A673 (cell line): Measurements from ENCODE around the gene AURKAIP1. TPM values are rescaled to one million over a fixed set of nuclear protein-coding genes. Genes with fewer than 3 reads are reported as not detected.

Experiments
- BruUV-seq: library from RNA; stranded (reverse); fragments of 400-500 nt; replicated peaks from 2 replicates; lab custom pipeline; 2021; lab: Mats Ljungman, UMichigan
- CTCF ChIA-PET: fragments of 300-600 bp; sonication (Branson Sonifier 250); formaldehyde crosslinking; loops from one replicate; lab custom pipeline; 2022; ENCODE audit warnings: antibody characterized with exemption; lab: Charles Lee
- POLR2A ChIA-PET: fragments of 300-600 bp; sonication (Branson Sonifier 250); formaldehyde crosslinking; loops from one replicate; lab custom pipeline; 2022; ENCODE audit warnings: antibody characterized with exemption; ENCODE audit not compliant: low non-redundant PET; lab: Charles Lee
- DNase-seq: peaks from one replicate; pipeline ENCODE4 v3.0.0-alpha.2; 2015; ENCODE audit warnings: low spot score
- H3K27ac ChIP-seq: fragments of 200-600 bp; sonication (generic); 2 replicates; pipeline ENCODE4 v1.5.1; 2016; ENCODE audit warnings: mixed run types, low read depth, mild to moderate bottlenecking, mixed read lengths, antibody characterized with exemption, low read length; ENCODE audit not compliant: poor library complexity, severe bottlenecking
- H3K27me3 ChIP-seq: fragments of 200-600 bp; sonication (generic); replicated peaks from 2 replicates; pipeline ENCODE4 v1.6.1; 2017; ENCODE audit warnings: mixed run types, low read depth, mild to moderate bottlenecking, mixed read lengths, antibody characterized with exemption, low read length; ENCODE audit not compliant: insufficient read depth, poor library complexity
- H3K36me3 ChIP-seq: fragments of 200-600 bp; sonication (generic); 2 replicates; pipeline ENCODE4 v1.6.1; 2016; ENCODE audit warnings: mixed run types, mild to moderate bottlenecking, mixed read lengths, antibody characterized with exemption, low read length; ENCODE audit not compliant: insufficient read depth, poor library complexity, severe bottlenecking
- H3K4me1 ChIP-seq: fragments of 200-600 bp; sonication (generic); 2 replicates; pipeline ENCODE4 v1.6.1; 2017; ENCODE audit warnings: mixed run types, mild to moderate bottlenecking, mixed read lengths, antibody characterized with exemption, low read length; ENCODE audit not compliant: insufficient read depth, poor library complexity, severe bottlenecking
- H3K4me3 ChIP-seq: fragments of 200-600 bp; sonication (generic); 2 replicates; pipeline ENCODE4 v1.5.1; 2016; ENCODE audit warnings: low read depth, mixed run types, mild to moderate bottlenecking, mixed read lengths, low read length; ENCODE audit not compliant: poor library complexity, severe bottlenecking
- H3K9me3 ChIP-seq: fragments of 200-600 bp; sonication (generic); 2 replicates; pipeline ENCODE4 v1.6.1; 2016; ENCODE audit warnings: mixed run types, low read depth, mild to moderate bottlenecking, mixed read lengths, antibody characterized with exemption, low read length; ENCODE audit not compliant: poor library complexity, severe bottlenecking
- EZH2 ChIP-seq: fragments of 200-600 bp; sonication (generic); IDR thresholded peaks from 2 replicates; pipeline ENCODE4 v1.6.1; 2017; ENCODE audit warnings: borderline replicate concordance, low read depth, mild to moderate bottlenecking, mixed read lengths, antibody characterized with exemption, low read length; ENCODE audit not compliant: poor library complexity, severe bottlenecking
- intact Hi-C: fragments of 100-400 bp; cut with micrococcal nuclease; formaldehyde crosslinking; loops from one replicate; pipeline ENCODE4 v1.10.0; 2022; ENCODE audit not compliant: unreplicated experiment
- total RNA-seq: library from RNA; stranded (reverse); gene quantifications from 2 replicates; pipeline ENCODE4 v1.2.3, GENCODE V29; 2021
- TF ChIP-seq, protein P1 (sequence below): fragments of 300-800, 200-600 bp; sonication (generic); conservative IDR thresholded peaks from 2 replicates; pipeline ENCODE4 v1.5.1; 2017; ENCODE audit warnings: low read depth, mild to moderate bottlenecking, antibody characterized with exemption, low read length, moderate library complexity, mixed read lengths

The AURKAIP1 gene
- total RNA-seq, 1 experiment from 2014 or later, result 172 TPM

DNA sequence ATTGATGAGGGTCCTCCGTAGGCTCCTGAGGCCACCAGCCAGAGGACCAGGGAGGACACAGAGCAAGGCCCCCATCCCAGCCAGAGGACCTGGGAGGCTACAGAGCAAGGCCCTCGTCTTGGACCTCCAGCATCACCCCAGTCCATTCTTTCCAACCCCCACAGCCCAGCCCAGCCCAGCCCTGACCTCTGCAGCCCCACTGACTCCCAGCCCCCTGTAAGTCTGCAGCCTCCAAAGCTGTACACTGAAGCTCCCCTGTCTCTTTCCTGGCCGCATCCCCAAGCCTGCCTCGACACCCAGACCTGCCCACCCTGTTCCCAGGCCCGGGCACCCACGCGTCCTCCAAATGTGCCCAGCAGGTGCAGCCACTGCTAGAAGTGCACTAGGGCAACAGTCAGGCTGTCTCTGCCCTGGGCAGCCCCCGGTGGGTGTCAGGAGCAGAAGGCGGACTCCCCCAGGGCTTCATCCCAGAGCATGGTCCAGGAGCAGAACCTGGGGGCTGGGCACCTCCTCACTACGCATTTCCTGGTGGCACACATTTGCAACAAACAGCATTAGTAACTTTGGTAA lies 27.9 kb downstream of the AURKAIP1 start:
- no peaks in the 10 kb centered on the region for H3K27me3 ChIP-seq
- no TSS peak for BruUV-seq
- CTCF ChIA-PET, result no interaction called here

DNA sequence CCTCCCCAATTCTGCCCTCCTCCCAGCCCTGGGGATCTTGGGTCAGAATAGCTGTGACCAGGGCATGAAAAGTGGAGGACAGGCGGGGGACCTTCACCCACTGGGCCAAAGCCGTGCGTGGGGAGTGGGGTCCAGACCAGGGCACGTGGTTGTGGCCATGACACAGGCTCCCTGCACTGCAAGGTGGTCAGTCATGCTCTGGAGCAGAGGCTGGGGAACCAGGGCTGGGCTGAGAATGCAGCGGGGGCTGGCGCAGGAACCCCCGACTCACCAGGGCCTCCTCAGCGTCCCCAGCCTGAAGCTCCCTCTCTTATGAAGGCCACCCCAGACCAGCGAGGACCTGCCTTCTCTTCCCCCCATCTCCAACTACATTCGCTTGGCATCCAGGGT lies 28.5 kb downstream of the AURKAIP1 start:
- DNase-seq, result no peak
- no peaks in the 10 kb centered on the region for H3K27me3 ChIP-seq
- ChIA-PET CTCF (no interaction called here), POLR2A (no interaction called here)
- BruUV-seq, result no TSS peak
- intact Hi-C loops, result no loop called here
- H3K4me1 ChIP-seq, result peaks cover 3% of the 10 kb centered on the region
- TF ChIP-seq, protein P1, sequence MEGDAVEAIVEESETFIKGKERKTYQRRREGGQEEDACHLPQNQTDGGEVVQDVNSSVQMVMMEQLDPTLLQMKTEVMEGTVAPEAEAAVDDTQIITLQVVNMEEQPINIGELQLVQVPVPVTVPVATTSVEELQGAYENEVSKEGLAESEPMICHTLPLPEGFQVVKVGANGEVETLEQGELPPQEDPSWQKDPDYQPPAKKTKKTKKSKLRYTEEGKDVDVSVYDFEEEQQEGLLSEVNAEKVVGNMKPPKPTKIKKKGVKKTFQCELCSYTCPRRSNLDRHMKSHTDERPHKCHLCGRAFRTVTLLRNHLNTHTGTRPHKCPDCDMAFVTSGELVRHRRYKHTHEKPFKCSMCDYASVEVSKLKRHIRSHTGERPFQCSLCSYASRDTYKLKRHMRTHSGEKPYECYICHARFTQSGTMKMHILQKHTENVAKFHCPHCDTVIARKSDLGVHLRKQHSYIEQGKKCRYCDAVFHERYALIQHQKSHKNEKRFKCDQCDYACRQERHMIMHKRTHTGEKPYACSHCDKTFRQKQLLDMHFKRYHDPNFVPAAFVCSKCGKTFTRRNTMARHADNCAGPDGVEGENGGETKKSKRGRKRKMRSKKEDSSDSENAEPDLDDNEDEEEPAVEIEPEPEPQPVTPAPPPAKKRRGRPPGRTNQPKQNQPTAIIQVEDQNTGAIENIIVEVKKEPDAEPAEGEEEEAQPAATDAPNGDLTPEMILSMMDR, result no peak
- no peak for TF ChIP-seq EZH2
- no peak overlapping the region for H3K4me3 ChIP-seq
- H3K9me3 ChIP-seq, result no peaks in the 10 kb centered on the region
- H3K36me3 ChIP-seq, result no peaks in the 10 kb centered on the region
- no peak overlapping the region for H3K27ac ChIP-seq

More for the DNA sequence above, 27.9 kb downstream of the AURKAIP1 start:
- H3K4me1 ChIP-seq, result peaks cover 3% of the 10 kb centered on the region
- POLR2A ChIA-PET, result no interaction called here
- no peak overlapping the region for H3K27ac ChIP-seq
- intact Hi-C loops, result no loop called here
- H3K36me3 ChIP-seq, result no peaks in the 10 kb centered on the region
- H3K4me3 ChIP-seq, result peak overlapping the region; percentile 86
- no peak for DNase-seq
- TF ChIP-seq, protein P1, result no peak
- no peak for TF ChIP-seq EZH2
- H3K9me3 ChIP-seq, result no peaks in the 10 kb centered on the region

DNA sequence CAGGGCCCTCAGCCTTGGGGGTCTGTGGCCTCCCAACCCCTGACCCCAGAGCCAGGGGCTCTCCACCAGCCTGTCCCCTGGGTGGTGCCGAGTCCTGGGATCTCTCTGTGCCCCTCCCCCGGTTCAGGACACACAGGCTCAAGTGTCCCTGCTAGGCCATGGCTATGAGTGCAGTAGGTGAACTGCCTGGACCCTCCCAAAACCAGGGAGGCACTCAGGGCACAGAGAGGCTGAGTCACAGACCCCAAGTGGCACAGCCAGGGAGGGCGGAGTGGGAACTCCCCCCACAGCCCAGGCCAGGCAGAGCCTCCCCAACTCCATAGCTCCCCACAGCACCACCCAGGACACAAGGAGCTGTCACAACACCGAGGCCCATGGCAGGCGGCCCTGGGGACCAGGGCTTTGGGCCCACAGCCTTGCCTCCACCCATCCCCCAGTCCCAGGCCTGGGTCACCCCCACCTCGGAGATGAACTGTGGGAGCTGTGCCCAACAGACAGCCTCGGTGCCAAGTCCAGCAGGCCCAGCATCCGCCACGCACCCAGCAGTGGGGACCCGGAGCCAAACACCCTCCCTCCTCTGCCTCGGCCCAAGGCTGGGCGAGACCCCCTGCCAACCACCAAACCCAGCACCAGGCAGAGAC lies 29.0 kb downstream of the AURKAIP1 start:
- BruUV-seq, result no TSS peak
- DNase-seq, result no peak
- POLR2A ChIA-PET, result no interaction called here
- H3K27me3 ChIP-seq, result no peaks in the 10 kb centered on the region
- no peak for TF ChIP-seq EZH2
- TF ChIP-seq, protein P1, result no peak
- no peaks in the 10 kb centered on the region for H3K9me3 ChIP-seq
- H3K27ac ChIP-seq, result no peak overlapping the region
- intact Hi-C loops, result no loop called here
- H3K4me3 ChIP-seq, result no peak overlapping the region
- H3K4me1 ChIP-seq, result peaks cover 3% of the 10 kb centered on the region
- CTCF ChIA-PET, result no interaction called here
- H3K36me3 ChIP-seq, result peaks cover 3% of the 10 kb centered on the region
